Loucy (cell line): ENCODE results near the gene SLC1A4.

Experiments used
- CTCF ChIP-seq: fragments of 200-600 bp; sonication (generic); conservative IDR thresholded peaks from 2 replicates; pipeline ENCODE4 v1.5.1; 2014; ENCODE audit warnings: mild to moderate bottlenecking, antibody characterized with exemption, low read length
- EZH2phosphoT487 ChIP-seq: fragments of 200-600 bp; IDR thresholded peaks from 2 replicates; pipeline ENCODE4 v1.6.1; 2018; ENCODE audit warnings: antibody characterized with exemption, mild to moderate bottlenecking, moderate library complexity, borderline replicate concordance

GRCh38 chr2:64982932-64983331 is 6.3 kb upstream of the SLC1A4 start:
- TF ChIP-seq CTCF, result no peak
- TF ChIP-seq EZH2phosphoT487, result no peak
